ENCODE data around the gene CCDC197. TPM values are rescaled to one million over a fixed set of nuclear protein-coding genes. Genes with fewer than 3 reads are reported as not detected.

CCDC197 gene
- total RNA-seq, 1 experiment from 2014 or later = not detected

GRCh38 chr14:93961620-93962019 is 35.5 kb upstream of the CCDC197 start:
- no peak for DNase-seq (ENCODE audit: low spot score)

GRCh38 chr14:93962701-93963601 is 34.1 kb upstream of the CCDC197 start:
- no peak for DNase-seq (ENCODE audit: low spot score)

- DNase-seq (ENCODE audit: low spot score) = no peak
Observed at GRCh38 chr14:93963692-93964091, 33.4 kb upstream of the CCDC197 start.

DNA sequence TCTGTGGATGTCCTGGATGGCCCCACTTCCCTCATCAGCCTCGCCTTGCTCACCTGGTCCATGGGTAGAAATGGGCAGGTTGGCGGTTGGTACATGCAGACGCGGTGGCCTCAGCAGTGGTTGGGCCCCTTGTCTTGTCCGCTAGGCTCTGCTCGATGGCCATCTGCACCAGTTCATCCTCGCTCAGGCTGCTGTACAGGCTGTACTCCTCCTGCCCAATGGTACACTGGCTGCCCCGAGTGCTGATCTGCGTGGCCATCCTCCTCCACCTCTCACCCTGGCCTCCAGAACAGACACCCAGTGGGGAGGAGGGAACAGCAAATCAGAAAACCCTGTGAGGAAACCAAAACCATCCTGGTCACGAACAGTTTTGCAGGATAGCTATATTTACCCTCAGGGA is 32.8 kb upstream of the CCDC197 start:
- DNase-seq (ENCODE audit: low spot score) = no peak

DNA sequence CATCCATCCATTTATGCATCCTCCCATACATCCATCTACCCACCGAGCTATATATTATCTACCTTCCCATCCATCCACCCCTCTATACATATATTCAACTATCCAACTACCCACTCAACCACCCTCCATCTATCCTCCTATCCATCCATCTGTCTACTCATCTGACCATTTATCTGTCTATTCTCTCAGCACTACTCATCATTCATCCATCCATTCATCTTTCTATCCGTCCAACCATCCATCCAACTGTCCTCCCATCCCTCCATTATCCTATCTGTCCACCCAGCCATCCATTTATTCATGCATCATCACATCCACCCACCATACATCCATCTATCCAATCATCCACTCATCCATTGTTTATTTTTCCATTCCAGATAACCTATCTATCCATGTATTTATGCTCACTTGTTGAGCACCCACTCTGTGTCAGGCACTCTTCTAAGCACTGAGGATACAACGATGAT is 32.2 kb upstream of the CCDC197 start:
- DNase-seq (ENCODE audit: low spot score) = no peak

DNA sequence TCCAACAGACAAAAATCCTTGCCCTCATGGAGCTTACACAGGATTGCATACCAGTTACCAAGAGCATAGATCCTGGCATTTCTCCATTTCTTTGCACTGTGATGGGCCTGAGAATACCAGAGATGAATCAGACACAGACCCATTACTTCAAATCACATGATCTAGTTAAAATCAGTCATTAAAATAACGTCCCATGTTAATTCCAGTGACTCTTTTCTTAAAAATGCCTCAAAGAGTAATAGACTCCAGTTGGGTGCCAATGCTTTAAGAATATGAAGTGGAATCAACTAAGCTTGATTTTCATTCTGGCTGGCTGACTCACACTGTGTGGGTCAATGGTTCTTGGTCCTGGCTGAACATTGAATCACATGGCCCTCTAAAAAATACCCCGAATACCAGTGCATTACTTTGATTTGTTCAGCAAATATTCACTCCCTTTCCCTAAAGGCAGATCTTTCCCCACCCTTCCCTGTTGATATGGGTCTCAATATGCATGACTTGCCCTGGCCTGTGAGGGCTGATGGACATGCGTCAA is 31.7 kb upstream of the CCDC197 start:
- peak; percentile 80 for DNase-seq (ENCODE audit: low spot score)

GRCh38 chr14:93965946-93966474 is 31.1 kb upstream of the CCDC197 start:
- DNase-seq (ENCODE audit: low spot score) = no peak

DNA sequence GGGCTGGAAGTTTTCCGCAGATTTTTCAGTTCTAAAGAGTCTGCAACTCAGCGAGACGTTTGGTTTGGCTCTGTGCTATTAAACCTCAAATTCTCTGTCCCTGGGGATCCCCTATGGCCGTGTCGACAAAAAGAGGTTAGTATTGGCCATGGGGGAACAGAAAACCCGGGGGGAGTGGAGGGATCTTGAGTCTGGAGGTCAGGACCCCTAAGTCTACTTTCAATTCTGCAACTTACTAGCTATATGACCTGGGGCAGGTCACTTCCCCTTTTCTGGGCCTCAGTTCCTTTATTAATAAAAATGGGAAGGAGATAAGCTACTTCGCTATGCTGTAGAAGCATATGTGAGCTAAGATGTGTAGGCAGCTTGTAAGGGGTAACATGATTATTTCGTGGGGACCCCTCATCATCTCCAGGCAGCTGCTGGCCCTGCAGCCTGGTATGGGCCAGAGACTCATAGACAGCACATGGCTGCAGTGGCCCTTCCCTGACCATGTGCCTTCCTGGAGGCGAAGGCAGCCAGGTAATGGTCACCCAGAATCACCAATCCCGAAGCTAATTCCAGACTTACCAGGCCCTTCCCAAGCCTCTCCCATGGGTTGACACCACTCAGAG is 29.4 kb upstream of the CCDC197 start:
- DNase-seq (ENCODE audit: low spot score) = no peak

GRCh38 chr14:93969082-93969828 is 27.8 kb upstream of the CCDC197 start:
- no peak for DNase-seq (ENCODE audit: low spot score)

DNA sequence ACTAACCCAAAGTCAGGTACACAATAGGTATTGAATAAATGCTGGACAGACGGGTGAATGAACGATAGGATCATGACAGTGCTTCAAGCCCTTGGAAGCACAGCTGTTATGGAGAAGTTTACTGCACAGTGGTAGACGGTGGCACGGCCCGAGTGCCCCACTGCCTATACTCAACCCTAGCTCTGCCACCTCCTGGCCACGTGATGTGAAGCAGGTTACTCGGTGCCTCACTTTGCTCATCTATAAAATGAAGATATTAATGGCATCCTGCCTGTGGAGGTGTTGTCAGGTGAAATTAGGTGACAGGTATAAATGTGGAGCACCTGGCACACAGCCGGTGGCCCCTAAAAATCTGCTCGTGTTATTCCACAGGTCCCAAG is 26.5 kb upstream of the CCDC197 start:
- no peak for DNase-seq (ENCODE audit: low spot score)

- no peak for DNase-seq (ENCODE audit: low spot score)
Observed at GRCh38 chr14:93970965-93971634, 26.0 kb upstream of the CCDC197 start.

DNA sequence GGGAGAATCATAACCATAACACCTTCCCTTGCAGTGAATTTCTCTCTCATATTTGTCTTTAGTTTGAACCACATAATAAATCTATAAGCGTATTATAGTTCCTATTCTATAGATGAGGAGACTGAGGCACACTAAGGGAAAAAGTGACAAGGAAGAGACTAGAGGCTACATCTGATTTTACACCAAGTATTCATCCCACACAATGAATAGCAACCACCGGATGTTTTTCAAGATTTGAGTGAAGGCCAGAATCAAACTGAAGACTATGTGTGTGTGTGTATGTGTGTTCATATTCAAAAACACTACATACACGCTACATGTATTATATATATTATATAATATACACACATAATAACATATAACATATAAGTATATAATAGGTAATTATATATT is 25.5 kb upstream of the CCDC197 start:
- DNase-seq (ENCODE audit: low spot score) = no peak

GRCh38 chr14:93972618-93973205 is 24.4 kb upstream of the CCDC197 start:
- DNase-seq (ENCODE audit: low spot score) = no peak

DNA sequence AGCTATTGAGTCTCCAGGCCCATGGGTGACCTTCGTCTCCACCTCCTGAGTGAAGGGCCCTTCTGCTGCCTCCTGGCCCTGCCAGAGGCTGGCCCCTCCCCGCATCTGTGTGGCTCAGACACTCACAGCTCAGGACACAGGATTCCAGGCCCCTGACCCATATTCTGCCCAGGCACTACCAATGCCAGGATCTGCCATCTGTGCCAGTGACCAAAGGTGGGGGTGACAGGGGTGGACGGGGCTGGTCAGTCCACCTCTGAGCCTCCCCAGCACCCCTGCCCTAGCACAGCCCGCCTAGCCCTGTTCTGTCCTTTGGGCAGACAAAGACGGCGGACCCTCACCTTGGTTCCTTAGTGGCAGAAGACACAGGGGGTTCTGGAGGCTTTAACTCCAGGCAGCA is 23.5 kb upstream of the CCDC197 start:
- DNase-seq (ENCODE audit: low spot score) = no peak

- no peak for DNase-seq (ENCODE audit: low spot score)
Observed at GRCh38 chr14:93974299-93974698, 22.8 kb upstream of the CCDC197 start.

GRCh38 chr14:93974833-93975232 is 22.3 kb upstream of the CCDC197 start:
- no peak for DNase-seq (ENCODE audit: low spot score)

GRCh38 chr14:93975791-93976476 is 21.2 kb upstream of the CCDC197 start:
- DNase-seq (ENCODE audit: low spot score) = no peak

DNA sequence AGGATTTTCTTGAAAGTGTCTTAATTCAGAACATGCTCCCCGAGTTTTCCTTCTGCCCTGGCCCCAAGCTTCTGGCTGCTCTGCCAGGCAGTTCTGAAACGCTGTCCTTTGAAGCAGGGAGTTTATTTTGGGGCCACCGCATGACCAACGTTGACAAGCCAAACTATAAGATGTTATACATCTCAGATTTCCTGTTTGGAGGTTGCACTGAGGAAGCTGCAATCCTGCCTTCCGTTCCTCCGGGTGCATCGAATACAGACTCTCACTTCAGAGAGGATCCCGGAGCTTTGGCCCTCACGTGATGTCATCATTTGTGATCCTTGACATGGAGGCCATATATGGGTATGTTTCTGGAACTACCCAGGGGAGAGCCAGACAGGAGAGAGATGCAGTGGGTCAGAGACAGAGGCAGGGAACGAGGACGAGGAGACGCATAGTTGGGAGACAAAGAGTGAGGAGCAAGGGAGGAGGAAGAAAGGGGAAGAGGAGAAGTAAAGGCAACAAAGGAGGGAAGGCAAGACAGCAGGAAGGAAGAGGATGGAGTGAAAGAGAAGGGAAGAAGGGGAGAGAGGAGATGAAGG is 20.5 kb upstream of the CCDC197 start, which contains the start of gene ASB2:
Gene ASB2 (minus strand): TSS at position 94 of the 581 bp plus-strand sequence. CDS start 12,031 bp downstream, outside the sequence.
- DNase-seq (ENCODE audit: low spot score) = no peak

- no peak for DNase-seq (ENCODE audit: low spot score)
Observed at GRCh38 chr14:93977171-93977570, 19.9 kb upstream of the CCDC197 start.
